ENCODE results near the gene OR51E1. TPM values are rescaled to one million over a fixed set of nuclear protein-coding genes. Genes with fewer than 3 reads are reported as not detected.

The OR51E1 gene
- total RNA-seq, 2 experiments from 2014 or later = not detected

DNA sequence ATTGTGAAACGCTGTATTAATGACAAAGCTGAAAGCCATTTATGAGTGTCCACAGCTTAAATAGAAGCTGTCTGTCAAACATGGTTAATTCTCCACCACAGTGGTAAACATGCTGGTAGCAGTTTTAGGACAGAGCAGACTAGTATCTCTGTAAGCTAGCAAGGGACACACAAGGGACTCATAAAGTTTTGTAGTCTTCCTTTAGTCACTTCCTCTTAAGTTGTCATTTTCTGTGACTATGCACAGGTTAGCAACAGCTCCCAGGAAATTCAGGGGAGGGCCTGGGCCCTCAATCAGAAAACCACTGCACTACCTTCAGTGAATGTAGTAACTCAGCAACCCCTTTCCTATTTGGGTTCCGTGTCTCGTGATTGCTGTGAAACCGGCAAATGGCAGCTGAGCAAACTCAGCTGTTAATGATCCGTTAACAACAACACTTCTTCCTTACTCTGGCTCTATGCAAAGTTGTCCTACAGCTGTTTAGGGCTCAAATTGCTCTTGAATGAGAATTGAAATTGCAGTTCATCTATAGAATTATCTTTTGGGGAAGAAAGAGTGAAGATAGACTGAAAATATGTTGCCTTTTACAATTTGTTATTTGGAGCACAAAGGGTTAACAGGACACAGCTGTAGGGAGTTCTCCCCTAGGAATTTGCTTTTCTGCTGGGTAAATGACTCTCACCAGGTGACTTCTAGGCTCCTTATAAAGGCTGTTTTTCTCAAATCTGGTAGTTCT is 60.4 kb downstream of the OR51E1 start, which contains the start of gene MMP26:
TSS of gene MMP26 (plus strand) at position 731 of the 736 bp plus-strand sequence.
- CTCF ChIA-PET = no interaction called here
- DNase-seq (no peak), ATAC-seq (no peak)
- H3K4me1 Mint-ChIP-seq = peaks cover 6% of the 10 kb centered on the region
- H3K4me3 Mint-ChIP-seq = no peak within 1 kb of the TSS
- no peaks in the 10 kb centered on the region for H3K9me3 Mint-ChIP-seq (ENCODE audit: low read depth)
- no peak within 1 kb of the TSS for H3K27ac Mint-ChIP-seq
- no peaks in the 10 kb centered on the region for H3K36me3 Mint-ChIP-seq
- H3K27me3 Mint-ChIP-seq = peaks cover 19% of the 10 kb centered on the region

DNA sequence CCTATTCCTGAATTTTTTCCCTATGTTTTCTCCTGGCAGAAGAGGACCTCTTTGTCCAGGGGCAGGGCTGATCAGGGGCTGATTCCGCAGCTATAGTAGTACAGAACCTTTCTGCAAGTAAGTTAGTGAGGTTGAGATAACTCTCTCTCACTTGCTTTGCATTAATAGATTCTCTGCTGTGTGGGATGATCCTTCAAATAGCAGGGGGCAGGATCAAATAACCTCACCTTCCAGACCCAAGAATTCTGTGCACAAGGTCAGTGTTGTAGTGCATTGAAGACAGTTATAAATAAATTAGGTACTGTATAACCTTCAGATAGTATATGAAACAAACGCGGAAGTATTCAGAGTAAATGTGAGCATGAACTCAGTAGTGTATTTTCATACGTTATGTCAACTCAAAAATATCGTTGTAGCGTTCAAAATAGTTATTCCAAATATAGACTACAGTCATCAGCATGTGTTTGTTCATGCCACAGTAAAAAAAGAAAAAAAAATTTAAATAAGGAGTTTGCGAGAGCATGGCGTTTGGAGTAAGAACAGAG is 61.1 kb downstream of the OR51E1 start:
- no peak overlapping the region for H3K4me3 Mint-ChIP-seq
- H3K27ac Mint-ChIP-seq = no peak overlapping the region
- no peak for ATAC-seq
- no peaks in the 10 kb centered on the region for H3K9me3 Mint-ChIP-seq (ENCODE audit: low read depth)
- CTCF ChIA-PET = no interaction called here
- DNase-seq = no peak
- peaks cover under 1% of the 10 kb centered on the region for H3K4me1 Mint-ChIP-seq
- H3K27me3 Mint-ChIP-seq = peaks cover 23% of the 10 kb centered on the region
- no peaks in the 10 kb centered on the region for H3K36me3 Mint-ChIP-seq

Other genes with a start within 250 kb of the OR51E1 start
- not detected for gene OR52K2, start 194.7 kb upstream of the OR51E1 start, total RNA-seq
- gene OR52K1, start 161.3 kb upstream of the OR51E1 start, total RNA-seq = not detected
- gene OR52M1, start 98.8 kb upstream of the OR51E1 start, total RNA-seq = not detected
- not detected for gene OR52I2, start 62.2 kb upstream of the OR51E1 start, total RNA-seq
- not detected for gene OR52I1, start 49.9 kb upstream of the OR51E1 start, total RNA-seq
- 10 to 100 TPM; 14.9 to 15.9 TPM for gene TRIM68, start 35.8 kb upstream of the OR51E1 start, total RNA-seq
- gene OR51D1, start 6.5 kb upstream of the OR51E1 start, total RNA-seq = not detected
- not detected for gene OR51E2, start 53.9 kb downstream of the OR51E1 start, total RNA-seq
- gene MMP26, start 60.8 kb downstream of the OR51E1 start, total RNA-seq = not detected
- not detected for gene OR51F1, start 126.0 kb downstream of the OR51E1 start, total RNA-seq
- gene OR52R1, start 160.4 kb downstream of the OR51E1 start, total RNA-seq = not detected
- gene OR51F2, start 177.3 kb downstream of the OR51E1 start, total RNA-seq = not detected
- not detected for gene OR51S1, start 205.2 kb downstream of the OR51E1 start, total RNA-seq
- not detected for gene OR51T1, start 237.9 kb downstream of the OR51E1 start, total RNA-seq

Measured in activated CD8-positive, alpha-beta memory T cell treated with anti-CD3 and anti-CD28 coated beads, Interleukin-2, amount 10 ng/mL, durations not matched to agents 7 days and 5 days (primary cell).